GM19239 (cell line): ENCODE data around the gene ELP6.
"Not testable (repeated sequence)": the region's sequence is repeated elsewhere in the genome, so short reads cannot be mapped to it uniquely, and the experiment has no call there.

Experiments
- DNase-seq: peaks from one replicate; pipeline ENCODE4 v3.0.0; 2011; ENCODE audit warnings: low spot score; ENCODE audit not compliant: insufficient read length
- FAIRE-seq: peaks from 2 replicates; lab custom pipeline; 2011; peaks lifted over from hg19 to GRCh38; lab: Jason Lieb, UNC

ELP6 gene

GRCh38 chr3:47515100-47515499 lies 1.6 kb upstream of the ELP6 start:
- no peak for FAIRE-seq
- DNase-seq, result no peak

DNA sequence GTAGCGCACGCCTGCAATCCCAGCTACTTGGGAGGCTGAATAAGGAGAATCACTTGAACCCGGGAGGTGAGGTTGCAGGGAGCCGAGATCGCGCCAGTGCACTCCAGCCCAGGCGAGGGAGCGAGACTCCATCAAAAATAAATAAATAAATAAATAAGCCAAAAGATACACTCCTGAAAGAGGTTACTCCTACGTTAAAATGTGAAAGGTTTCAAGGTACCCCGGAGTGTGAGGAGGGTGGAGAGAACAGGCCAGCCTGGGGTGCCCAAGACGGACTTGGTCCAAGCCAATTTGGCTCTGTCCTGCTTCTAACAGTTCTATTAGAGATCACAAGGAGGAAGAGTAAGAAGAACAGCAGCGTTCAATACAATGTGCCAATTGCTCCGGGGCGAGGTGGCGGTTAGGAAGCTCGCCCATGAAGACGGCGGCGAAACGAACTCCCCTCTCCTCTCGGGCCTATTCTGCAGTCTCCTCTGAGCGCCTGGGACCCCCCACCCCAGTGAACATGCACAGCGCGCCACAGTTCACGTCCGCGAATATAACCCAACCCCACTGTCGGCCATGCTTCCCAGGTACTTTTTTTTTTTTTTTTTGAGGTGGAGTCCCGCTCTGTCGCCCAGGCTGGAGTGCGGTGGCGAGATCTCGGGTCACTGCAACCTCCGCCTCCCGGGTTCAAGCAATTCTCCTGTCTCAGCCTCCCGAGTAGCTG lies 942 bp downstream of the ELP6 start:
- no peak for DNase-seq

GRCh38 chr3:47505267-47505666 lies 8.2 kb downstream of the ELP6 start:
- DNase-seq, FAIRE-seq: not testable (repeated sequence)

More for the DNA sequence above, 942 bp downstream of the ELP6 start:
- peak; percentile 79 for FAIRE-seq

DNA sequence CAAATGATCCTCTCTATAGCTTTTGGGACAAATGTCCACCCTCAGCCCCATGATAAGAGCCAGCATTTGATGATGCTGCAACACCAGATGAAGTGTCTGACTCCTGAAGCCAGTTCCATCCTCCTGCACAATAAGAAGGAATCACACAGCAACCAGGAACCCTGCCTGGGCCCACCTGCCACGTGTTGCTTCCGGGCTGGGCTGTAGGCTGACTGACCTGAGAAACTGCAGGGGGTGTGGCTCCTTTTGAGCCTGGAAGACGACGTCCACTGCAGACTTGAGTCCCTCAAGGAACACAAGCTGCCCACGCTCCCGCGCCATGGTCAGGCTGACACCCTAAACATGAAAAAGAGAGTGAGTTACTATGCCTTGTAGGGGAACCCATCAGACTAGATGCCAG lies 9.4 kb downstream of the ELP6 start:
- no peak for FAIRE-seq
- DNase-seq, result no peak

DNA sequence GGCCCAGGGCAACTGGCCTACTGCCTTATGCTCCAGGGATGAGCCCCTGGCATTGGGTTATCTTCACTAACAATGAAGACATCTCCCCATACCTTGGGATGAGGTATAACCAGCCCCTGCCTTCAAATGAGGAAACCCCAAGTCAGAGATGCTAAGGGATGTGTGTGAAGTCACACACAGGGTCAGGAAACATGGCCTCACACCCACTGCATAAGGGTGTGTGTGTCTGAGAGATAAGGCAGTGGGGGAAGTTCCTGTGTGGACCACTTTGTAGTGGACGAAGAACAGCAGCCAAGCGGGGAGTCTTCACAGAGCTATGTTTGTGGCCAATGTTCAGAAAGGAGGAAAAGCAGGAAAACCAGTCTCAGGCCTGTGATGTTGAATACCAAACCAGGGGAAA lies 10.5 kb downstream of the ELP6 start:
- DNase-seq (no peak), FAIRE-seq (no peak)

- DNase-seq (no peak), FAIRE-seq (no peak)
Observed at GRCh38 chr3:47496892-47497291, 16.6 kb downstream of the ELP6 start.

- DNase-seq, result no peak
- no peak for FAIRE-seq
Observed at GRCh38 chr3:47495886-47496285, 17.6 kb downstream of the ELP6 start.

DNA sequence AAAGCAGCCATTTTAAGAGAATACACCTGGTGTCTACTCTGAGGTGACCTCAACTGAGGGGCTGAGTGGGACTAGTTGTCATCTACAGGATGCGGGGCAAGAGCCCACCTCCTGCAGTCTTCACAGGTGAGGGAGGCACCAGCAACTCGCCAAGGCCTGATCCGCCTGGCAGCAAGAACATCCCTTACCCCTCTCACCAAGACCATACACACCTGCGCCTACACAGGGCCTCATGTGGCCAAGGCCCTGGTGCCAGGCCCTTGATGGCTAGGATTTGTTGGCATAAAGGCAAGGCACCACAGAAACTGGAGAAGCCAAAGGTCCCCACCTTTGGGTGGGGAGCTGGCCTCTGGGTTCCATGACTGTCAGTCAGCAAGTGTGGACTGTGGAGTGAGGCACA lies 18.4 kb downstream of the ELP6 start:
- DNase-seq, result no peak
- FAIRE-seq, result no peak

GRCh38 chr3:47491777-47492176 lies 21.7 kb downstream of the ELP6 start:
- FAIRE-seq (no peak), DNase-seq (no peak)

DNA sequence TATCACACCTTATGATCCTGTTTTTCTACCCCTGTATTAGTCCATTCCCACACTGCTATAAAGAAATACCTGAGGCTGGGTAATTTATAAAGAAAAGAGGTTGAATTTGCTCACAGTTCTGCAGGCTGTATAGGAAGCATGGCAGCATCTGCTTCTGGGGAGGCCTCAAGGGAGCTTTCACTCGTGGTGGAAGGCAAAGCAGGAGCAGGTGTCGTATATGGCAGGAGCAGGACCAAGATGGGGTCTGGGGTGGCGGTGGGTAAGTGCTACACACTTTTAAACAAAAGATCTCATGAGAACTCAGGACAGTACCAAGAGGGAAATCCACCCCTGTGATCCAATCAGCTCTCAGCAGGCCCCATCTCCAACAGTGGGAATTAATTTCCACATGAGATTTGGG lies 22.3 kb downstream of the ELP6 start:
- DNase-seq (no peak), FAIRE-seq (no peak)

GRCh38 chr3:47487265-47487664 lies 26.2 kb downstream of the ELP6 start:
- FAIRE-seq (no peak), DNase-seq (no peak)

- FAIRE-seq (no peak), DNase-seq (no peak)
Observed at GRCh38 chr3:47485812-47486211, 27.7 kb downstream of the ELP6 start.

GRCh38 chr3:47482366-47482765 lies 31.1 kb downstream of the ELP6 start:
- DNase-seq (no peak), FAIRE-seq (no peak)

DNA sequence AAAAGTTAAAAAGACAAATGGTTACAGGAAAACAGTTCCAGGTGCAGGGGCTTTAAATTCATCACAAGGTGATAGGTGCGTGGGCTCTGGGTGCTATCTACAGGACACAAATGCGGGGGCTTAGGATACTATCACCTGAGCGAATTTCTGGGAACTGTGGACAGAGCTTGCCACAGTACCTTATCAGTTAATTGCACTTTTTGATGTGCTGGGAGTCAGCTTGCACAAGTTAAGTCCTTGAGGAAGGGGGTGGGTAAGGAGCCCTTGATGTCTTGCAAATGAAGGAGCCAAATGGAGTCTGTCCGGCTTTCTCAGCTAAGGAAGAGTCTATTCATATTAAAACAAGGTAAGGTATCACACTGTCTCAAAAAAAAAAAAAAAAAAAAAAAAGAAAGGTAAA lies 31.7 kb downstream of the ELP6 start:
- FAIRE-seq, DNase-seq: not testable (repeated sequence)

- not testable (repeated sequence) for DNase-seq, FAIRE-seq
Observed at GRCh38 chr3:47480267-47480666, 33.2 kb downstream of the ELP6 start.

GRCh38 chr3:47479826-47480160 lies 33.7 kb downstream of the ELP6 start:
- no peak for DNase-seq
- no peak for FAIRE-seq

DNA sequence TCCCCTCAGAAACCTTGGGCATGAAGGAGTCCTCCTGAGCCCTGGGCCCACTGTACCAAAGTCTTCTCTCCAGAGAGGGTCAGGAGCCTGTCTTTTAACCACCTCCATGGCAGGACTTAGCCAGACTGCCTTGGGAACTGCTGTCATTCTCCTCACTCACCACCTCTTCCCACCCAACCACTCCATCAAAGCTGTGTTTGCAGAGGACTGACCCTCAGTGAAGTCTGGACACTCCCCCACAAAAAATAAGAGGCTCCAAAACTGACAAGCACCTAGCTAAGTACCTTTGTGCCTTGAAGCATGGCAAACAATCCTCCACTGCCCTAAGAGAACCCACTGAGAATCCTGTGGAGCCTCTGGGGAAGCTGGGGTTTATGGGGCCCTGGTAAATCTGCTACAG lies 35.5 kb downstream of the ELP6 start:
- FAIRE-seq (no peak), DNase-seq (no peak)

DNA sequence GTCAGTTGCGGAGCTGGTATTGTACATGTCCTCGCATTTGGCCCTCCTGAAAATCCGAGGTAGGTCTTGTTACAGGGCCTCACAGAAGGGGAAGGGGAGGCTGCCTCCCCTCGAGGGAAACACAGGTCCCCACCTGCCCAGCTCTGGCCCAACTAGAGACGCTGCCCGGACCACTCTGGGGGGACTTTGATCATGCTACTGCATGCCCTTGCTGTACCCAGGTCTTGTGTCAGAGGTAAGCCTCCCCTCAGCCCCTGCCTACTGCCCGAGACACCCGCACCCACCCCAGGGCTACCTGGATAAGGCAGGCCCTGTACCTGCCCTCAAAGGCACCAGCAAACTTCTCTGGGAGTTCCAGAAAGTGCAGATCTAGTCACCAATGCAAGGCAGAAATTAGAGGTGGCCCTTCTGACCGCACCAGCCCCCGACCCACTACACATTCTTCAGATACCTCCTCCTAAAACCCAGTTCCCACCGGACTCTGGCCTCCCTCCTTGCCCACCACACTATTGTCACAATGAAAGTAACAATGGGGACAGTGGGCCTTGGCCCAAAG lies 36.8 kb downstream of the ELP6 start:
- no peak for FAIRE-seq
- DNase-seq, result no peak

DNA sequence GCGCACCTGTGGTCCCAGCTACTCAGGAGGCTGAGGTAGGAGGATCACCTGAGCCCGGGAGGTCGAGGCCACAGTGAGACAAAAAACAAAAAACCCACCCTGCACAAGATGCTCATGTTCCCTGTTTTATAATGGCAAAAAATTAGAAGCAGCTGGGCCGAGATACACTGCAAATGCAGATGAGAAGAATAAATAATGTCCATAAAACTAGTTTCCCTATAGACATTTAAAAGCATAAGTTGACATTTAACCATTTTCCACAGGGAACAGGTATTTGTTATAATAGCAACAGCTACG lies 37.2 kb downstream of the ELP6 start:
- DNase-seq (no peak), FAIRE-seq (no peak)

- peak; percentile 83 for FAIRE-seq
- DNase-seq, result peak; percentile 90
Observed at GRCh38 chr3:47475570-47476329, 37.8 kb downstream of the ELP6 start, which contains the start of gene SCAP. Gene SCAP, minus strand, starts transcription at chr3:47475941. Its CDS starts 32,948 bp downstream, at chr3:47442993.

DNA sequence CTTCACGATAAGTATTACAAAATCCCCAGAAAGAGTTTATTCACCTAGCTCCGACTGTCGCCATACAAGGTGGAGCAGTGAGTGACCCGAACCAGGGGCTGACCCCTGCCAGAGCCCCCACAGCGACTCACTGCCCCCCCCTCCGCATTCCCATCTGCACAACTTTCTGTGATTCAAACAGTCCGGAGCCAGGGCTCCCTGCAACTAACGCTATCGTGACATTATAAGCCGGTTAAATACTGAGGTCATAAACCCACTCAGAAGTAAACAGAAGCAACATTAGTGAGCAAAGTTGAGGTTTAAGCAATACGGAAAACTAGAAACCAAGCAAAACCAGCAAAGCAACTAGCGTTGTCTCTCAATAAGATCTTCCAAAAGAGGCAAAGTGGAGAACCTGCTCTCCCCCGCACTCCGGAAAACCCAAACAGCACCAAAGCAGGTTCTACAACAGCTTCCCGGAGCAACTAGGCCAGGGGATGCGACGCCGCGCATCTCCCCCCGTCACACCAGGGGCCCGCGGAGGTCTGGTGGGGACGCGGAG lies 38.4 kb downstream of the ELP6 start:
- FAIRE-seq (peak; percentile 14), DNase-seq (peak; percentile 30)
